ENCODE results near the gene HBM. TPM values are rescaled to one million over a fixed set of nuclear protein-coding genes. Genes with fewer than 3 reads are reported as not detected.
"Not testable (repeated sequence)": the region's sequence is repeated elsewhere in the genome, so short reads cannot be mapped to it uniquely, and the experiment has no call there.

The HBM gene
- total and polyA plus RNA-seq, 9 donors = 0.78 to 0.92 TPM; not detected in 7

DNA sequence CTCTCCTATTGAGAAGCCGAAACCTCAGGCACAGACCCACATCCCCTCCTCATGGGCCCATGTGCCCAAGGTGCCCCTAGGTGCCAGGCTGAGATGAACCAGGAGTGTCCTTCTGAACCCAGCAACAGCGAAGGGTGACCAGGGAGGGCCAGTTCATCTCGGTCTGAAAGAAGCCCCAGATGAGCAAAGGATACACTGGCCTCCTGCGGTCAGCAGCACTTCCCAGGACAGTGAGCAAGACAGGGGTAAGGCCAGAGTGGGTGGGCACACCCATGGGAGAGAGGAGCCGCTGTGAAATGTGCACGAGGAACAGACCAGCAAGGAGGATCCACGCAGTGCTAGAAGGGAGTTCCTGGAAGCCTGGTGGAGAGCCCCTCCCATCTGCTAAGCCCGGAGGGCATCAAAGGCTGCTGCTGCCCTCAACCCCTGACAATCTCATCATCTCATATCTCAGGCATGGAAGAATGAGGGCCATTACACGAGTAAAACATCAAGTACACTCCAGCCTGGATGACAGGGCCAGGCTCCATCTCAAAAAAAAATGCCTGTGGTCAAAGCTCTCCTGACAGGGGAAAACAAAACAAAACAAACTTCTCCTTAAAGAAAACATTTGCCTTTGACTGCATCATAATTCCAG is 16.6 kb upstream of the HBM start:
- no peaks in the 10 kb centered on the region for H3K27me3 ChIP-seq
- no peaks in the 10 kb centered on the region for H3K9me3 ChIP-seq
- peaks cover under 1% of the 10 kb centered on the region for H3K4me1 ChIP-seq (ENCODE audit: insufficient read depth)
- no peak for DNase-seq
- intact Hi-C loops (cut with DNase I) = no loop called here
- H3K27ac ChIP-seq = no peak overlapping the region
- no peak overlapping the region for H3K4me3 ChIP-seq
- 35 to 46% (median 36%) methylated on average over 9 of the region's 9 CpGs for WGBS, 3 donors
- no peaks in the 10 kb centered on the region for H3K36me3 ChIP-seq
- TF ChIP-seq POLR2A (IDR thresholded peaks at IDR 0.05) (no peak), EP300 (IDR thresholded peaks at IDR 0.05) (no peak)
- TF ChIP-seq, protein P1, sequence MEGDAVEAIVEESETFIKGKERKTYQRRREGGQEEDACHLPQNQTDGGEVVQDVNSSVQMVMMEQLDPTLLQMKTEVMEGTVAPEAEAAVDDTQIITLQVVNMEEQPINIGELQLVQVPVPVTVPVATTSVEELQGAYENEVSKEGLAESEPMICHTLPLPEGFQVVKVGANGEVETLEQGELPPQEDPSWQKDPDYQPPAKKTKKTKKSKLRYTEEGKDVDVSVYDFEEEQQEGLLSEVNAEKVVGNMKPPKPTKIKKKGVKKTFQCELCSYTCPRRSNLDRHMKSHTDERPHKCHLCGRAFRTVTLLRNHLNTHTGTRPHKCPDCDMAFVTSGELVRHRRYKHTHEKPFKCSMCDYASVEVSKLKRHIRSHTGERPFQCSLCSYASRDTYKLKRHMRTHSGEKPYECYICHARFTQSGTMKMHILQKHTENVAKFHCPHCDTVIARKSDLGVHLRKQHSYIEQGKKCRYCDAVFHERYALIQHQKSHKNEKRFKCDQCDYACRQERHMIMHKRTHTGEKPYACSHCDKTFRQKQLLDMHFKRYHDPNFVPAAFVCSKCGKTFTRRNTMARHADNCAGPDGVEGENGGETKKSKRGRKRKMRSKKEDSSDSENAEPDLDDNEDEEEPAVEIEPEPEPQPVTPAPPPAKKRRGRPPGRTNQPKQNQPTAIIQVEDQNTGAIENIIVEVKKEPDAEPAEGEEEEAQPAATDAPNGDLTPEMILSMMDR (IDR thresholded peaks at IDR 0.05) = no peak

- Histone ChIP-seq H3K36me3 (no peaks in the 10 kb centered on the region), H3K4me1 (ENCODE audit: insufficient read depth) (peaks cover 6% of the 10 kb centered on the region), H3K9me3 (no peaks in the 10 kb centered on the region), H3K27me3 (no peaks in the 10 kb centered on the region), H3K4me3 (no peak within 1 kb of the TSS), H3K27ac (no peak within 1 kb of the TSS)
- TF ChIP-seq EP300 (IDR thresholded peaks at IDR 0.05) = no peak
- TF ChIP-seq POLR2A (IDR thresholded peaks at IDR 0.05) = no peak
- TF ChIP-seq, protein P1 (IDR thresholded peaks at IDR 0.05) = no peak
- whole genome bisulfite sequencing, 3 donors = 72 to 74% (median 72%) methylated on average over 14 to 17 of the region's 17 CpGs
- no peak for DNase-seq
- intact Hi-C loops (cut with DNase I) = no loop called here
Observed at GRCh38 chr16:152141-153128, 13.3 kb upstream of the HBM start, which contains the start of gene HBZ. Gene HBZ, plus strand, starts transcription at chr16:152644. Its CDS starts 266 bp downstream, at chr16:152910.

- H3K36me3 ChIP-seq; H3K4me3 ChIP-seq; H3K4me1 ChIP-seq (ENCODE audit: insufficient read depth); DNase-seq; intact Hi-C loops (cut with DNase I); H3K9me3 ChIP-seq; H3K27me3 ChIP-seq; H3K27ac ChIP-seq: not testable (repeated sequence)
- WGBS, 3 donors = 66 to 76% (median 70%) methylated on average over 4 to 5 of the region's 6 CpGs
Observed at GRCh38 chr16:153129-153521, 12.7 kb upstream of the HBM start.

GRCh38 chr16:153550-154216 is 12.1 kb upstream of the HBM start:
- H3K27me3 ChIP-seq; DNase-seq; H3K36me3 ChIP-seq; H3K9me3 ChIP-seq; H3K4me1 ChIP-seq (ENCODE audit: insufficient read depth); H3K27ac ChIP-seq; H3K4me3 ChIP-seq; intact Hi-C loops (cut with DNase I): not testable (repeated sequence)
- 0% methylated on average over 16 of the region's 74 CpGs; no CpG with 5 or more reads in 2 of the 3 donors for WGBS, 3 donors

- Histone ChIP-seq H3K4me3 (peak overlapping the region; percentile 9), H3K27ac (no peak overlapping the region), H3K36me3 (no peaks in the 10 kb centered on the region), H3K9me3 (no peaks in the 10 kb centered on the region), H3K27me3 (no peaks in the 10 kb centered on the region), H3K4me1 (ENCODE audit: insufficient read depth) (peaks cover 6% of the 10 kb centered on the region)
- 0 to 1% (median 1%) methylated on average over 30 to 53 of the region's 59 CpGs for WGBS, 3 donors
- TF ChIP-seq EP300 (IDR thresholded peaks at IDR 0.05) (no peak), POLR2A (IDR thresholded peaks at IDR 0.05) (no peak)
- TF ChIP-seq, protein P1 (IDR thresholded peaks at IDR 0.05) = no peak
- intact Hi-C loops (cut with DNase I) = no loop called here
- DNase-seq = peak in 3 of 5 donors; percentile 40 to 66 (median 54)
Observed at GRCh38 chr16:154217-155030, 11.4 kb upstream of the HBM start.
